Stimulated activated CD8-positive, alpha-beta memory T cell treated with anti-CD3 and anti-CD28 coated beads, Interleukin-12 subunit alpha, Interleukin-12 subunit beta, amount 100 ng/mL, for 24 hours (primary cell): Measurements from ENCODE around the gene DDN.
A peak's percentile ranks its signal among the peaks of the same experiment; 100 is the strongest.

Source experiments
- DNase-seq: peaks from one replicate; pipeline ENCODE4 v3.0.0-alpha.2; 2020; ENCODE audit errors: extremely low read depth

Gene DDN

DNA sequence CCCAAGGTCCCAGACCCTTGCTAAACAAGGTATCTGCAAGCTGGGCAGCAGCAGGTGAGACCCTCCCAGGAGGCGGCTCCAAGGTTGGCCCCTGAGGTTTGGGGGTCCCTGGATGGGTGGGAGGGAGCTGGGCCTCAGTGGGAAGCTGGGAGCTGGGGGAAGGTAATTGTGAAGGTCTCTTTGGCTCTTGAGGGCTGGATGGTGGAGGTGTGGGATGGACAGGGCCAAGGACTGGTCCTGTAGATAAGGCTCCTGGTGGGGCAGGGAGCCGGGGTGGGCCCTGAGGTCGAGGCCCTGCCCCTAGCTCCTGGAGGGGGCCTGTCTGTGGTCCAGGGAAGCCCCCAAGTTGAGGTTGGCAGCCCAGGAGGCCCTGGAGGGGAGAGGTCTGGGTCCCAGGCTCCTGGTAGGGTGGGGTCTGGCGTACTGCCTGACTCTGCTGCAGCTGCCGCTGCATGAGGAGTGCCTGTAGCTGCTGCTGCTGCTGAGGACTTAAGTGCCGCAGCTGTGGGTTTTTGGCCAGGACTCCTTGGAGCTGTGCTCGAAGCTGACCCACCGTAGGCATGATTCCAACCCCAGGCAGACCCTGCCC lies 32.5 kb upstream of the DDN start:
- DNase-seq: no peak

DNA sequence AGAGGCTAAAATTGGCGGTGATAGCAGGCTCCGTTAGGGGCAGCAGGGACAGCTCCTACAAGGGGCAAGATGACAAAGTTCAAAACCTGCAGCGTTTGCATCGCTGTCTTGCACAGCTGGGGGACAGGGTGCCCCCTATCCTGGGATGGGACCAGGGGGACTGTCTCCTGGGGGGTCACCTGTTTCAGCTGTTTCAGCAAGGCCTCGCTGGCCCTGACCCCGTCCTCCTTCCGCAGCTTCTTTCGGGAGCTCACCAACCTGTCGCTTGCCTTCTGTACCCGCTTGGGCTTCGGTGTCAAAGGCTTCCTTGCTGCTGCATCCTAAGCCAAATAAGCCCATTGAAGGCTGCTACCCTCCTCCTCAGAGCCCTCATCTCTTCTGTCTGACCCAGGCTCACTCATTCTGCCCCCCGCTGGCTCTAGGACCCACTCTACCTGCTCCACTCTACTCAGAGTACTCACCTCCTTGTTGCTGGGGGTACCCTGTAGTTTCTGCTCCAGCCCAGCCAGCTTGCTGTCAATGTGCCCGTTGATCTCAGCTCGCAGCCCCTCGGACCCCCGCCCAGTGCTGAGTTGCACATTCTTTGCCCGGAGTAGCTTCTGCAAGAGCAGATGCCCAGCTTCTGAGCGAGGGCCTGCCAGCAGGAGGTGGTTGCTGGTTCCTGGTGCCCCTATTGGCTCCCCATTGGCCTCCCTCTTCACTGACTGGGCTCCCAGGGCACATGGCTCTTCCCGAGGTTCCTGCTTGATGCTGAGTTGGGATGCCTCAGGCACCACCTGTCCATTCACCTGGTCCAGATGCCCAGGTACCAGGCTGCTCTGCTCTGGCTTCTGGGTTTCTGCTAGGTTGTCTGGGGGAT lies 31.8 kb upstream of the DDN start:
- no peak for DNase-seq

DNA sequence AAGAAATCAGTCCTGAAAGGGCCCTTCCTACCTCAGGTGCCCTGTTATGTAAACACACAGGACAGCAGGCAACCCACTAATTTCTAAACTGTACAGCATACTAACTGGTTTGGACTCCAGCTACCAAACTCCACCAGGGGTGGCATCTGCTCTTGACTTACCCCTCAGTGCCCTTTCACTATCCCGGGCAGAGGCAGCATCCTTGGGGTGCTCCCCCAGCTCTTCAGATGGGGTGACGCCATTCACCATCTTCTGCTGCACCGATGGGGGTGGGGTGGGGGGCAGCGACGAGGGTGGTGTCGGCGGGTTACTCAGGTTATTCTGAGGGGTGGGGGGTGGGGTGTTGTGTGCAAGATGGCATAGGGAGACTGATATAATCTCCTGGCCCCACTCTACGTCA lies 30.9 kb upstream of the DDN start:
- no peak for DNase-seq

DNA sequence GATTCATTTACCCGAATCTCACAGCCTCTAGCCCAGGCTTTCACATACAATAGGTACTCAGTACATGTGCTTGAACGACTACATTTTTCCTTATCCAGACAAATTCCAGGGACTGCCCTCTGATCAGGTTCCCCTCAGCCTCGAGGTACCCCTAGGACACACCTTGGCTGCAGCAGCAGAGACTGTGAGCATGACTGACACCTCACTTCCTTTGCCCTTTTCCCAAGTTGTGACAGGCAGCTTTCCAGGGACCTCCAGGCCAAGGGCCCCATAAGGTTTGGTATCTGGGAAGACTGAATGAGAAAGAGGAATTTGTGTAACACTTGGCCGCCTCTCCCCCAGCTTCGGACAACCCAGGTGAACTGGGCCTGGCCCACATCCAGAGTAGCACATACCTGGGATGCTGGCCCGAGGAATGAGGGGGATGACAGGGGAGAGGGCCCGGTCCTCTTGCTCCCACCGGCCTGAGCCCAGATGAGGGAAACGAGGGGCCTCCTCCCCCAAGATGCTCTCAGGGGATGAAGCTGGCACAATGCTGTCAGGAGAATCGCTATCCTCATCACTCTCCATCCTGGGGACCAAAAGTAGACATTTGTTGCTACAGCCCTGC lies 29.6 kb upstream of the DDN start:
- DNase-seq: no peak

DNA sequence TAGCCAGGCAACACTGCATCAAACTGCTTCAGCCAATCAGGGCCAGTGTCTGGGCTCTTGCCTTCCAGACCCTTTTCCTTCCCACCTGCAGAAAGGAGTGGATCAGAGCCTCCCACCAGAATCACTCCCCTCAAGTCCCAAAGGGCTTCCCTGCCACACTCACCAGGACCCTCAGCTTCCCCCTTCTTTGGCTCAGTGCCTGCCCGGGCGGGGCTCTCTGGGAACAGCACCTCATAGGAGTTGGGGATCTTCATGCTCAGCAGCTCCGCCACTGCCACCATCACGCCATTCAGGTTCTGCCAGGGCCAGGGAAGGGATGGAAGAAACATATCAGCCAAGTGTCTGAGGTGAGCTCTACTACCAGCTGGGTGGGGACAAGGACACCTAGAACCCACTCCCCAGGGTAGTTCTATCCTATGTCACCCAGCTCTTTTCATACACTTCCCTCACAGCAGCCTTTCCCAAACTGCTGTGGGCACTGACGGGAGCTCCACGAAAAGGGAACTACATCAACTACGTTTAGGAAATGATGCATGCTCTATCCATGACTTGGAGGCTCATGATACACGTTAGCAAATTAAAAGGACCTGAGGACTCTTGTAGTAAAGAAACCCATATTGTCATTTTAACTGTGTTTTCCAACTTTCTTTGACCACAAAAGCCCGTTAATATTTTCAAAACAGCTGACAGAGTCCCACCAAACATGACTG lies 28.8 kb upstream of the DDN start:
- no peak for DNase-seq

DNA sequence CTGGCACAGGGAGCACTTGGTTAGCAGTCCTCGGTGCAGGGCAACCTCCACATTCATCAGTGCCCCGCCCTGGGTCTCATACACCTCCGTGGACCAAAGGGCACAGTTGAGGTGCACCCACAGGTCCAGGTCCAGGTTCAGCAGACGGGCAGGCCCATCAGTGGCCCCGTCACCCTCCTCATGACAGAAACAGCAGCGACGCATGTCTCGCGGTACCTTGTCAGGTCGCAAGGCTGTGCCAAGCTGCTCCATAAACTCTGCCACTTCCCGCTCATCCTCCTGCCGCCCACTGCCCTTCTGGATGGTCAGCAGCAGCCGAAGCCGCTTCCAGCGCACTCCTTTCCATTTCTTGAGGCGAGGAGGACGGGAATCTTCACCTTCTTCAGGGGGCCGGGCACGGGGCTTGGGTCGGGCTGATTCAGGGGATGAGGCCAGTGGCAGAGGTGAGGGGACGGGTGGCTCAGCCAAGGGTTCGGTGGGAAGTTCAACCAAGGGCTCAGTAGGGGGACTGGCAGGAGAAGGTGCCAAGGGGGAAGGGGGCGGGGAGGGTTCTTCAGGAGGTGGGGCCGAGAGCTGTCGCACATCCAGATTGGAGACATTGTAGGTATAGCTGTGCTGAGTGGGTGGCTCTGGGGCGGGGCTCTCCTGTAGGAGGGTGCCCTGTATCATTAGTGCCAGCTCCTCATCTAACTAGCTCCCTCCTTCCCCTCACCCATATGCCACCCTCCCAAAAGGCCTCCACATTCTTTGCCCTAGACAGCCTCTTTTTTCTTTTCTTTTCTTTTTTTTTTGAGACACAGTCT lies 27.7 kb upstream of the DDN start:
- no peak for DNase-seq

DNA sequence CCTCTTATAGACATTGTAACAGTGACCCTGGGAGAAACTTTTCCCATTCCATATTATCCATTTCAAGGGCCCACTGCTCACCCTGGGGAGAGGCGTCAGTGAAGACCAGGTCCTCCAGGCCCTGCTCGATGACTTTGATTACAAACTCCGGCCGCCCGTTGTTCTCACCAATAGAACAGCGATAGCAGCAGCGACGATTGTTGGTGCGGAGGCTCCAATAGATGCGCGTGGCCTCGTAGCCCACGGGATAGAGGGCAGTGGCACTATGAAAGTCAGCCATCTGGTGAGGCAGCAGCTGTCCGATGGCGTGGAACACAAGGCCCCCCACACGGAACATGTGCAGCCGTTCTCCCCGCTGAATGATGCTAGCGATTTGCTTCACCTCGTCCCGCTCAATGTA lies 26.9 kb upstream of the DDN start:
- no peak for DNase-seq

DNA sequence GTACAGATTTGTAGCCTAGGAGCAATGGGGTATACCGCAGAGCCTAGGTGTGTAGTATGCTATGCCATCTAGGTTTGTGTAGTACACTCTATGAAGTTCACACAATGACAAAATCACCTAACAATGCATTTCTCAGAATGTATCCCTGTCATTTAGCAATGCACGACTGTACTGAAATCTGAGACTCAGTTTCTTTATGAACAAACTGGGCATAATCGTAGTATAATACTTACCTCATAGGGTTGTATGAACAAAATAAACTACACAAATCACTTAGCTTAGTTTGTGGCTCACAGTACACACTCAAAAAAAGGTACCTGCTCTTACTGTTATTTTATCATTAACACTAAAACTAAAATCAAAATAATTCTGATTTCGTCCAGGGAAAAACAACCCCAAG lies 26.3 kb upstream of the DDN start:
- DNase-seq: no peak

DNA sequence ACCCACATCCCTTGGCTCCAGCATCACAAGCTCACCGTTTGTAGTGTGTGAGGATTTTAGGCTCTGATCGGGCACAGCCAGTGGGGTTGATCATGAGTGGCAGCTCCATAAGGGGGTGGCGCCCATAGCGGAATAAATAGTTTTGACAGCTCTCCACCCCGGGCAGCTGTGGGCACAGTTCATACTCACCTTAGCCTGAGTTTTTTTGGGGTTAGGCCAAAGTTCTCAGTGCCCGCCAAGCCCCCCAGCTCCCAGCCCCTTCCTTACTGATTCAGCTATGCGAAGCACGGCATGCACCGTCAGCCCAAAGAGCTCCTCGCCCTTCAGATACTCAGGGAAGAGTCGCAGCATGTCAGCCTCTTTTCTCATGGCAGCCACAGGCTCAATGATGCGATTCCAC lies 25.4 kb upstream of the DDN start:
- DNase-seq: no peak

DNA sequence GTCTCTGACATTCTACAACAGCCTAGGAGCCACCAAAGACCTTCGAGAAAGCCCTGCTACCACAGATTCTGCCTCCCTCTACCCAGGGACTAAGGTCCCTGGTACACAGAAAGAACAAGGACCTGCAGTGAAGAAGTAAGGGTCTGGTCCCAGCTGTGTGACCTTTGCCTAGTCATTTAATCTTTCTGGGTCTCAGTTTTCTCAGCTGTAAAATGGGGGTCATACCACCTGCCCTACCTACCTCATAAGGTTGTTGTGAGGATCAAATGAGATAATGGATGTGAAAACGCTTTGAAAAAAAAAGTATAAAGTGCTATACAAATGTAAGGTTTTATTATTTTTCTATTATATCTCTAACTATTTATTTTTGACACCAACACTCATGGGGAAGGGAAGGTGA lies 24.6 kb upstream of the DDN start:
- DNase-seq: no peak

DNA sequence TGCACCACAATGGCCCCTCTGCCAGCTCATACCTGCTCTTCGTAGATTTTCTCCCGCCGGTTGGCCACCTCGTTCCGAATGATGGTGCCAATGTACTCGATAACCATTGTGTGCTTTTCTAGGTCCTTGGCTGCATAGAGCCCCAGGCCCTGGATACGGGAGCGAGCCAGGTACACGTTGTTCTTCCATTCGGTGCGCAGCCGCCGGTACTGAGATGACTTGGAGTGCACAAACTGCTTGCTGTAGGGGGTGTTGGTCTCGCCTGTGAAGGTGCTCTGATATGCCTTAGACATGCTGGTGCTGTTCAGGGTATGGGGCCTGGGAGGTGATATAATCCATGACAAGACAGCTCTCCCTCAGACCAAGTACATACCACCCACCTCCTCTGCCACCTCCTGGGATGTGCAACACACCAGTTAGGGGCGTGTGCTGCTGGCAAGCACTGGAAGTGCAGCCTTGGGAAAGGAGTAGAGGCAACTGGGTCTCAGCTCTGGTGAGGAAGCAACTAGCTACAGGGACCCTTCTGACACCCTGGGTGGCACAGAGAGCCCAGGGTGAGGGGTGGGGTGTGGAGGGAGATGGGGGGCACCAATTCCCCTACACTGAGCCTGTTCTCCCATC lies 23.5 kb upstream of the DDN start:
- no peak for DNase-seq

DNA sequence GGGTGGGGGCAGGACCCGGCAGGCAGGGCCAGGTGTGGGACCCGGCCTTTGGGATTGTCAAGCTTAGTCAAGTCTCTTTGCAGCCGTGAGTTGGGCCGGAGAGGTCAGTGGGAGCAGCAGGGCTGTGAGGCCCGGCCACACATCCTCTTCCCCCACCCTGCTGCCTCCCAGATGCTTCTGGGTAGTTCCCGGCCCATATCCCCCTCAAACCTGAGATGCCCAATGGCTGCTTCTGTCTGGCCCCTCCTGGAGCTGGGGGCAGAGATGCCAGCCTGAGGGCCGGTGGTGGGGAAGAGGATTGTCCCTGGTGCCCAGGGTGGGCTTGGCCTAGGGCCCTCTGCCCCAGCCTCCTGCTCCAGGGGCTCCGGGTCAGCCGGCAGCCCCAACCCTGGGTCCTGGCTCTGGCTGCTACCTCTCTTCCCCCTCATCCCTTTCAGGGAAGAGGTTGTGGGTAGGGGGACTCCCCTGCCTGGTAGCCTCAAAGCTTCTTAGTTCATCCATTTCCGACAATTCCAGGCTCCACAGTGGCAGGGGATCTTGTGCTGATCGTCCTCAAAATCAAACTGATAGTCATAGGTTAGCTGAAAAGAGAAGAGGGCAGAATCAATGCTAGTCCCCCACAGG lies 22.2 kb upstream of the DDN start:
- no peak for DNase-seq

DNA sequence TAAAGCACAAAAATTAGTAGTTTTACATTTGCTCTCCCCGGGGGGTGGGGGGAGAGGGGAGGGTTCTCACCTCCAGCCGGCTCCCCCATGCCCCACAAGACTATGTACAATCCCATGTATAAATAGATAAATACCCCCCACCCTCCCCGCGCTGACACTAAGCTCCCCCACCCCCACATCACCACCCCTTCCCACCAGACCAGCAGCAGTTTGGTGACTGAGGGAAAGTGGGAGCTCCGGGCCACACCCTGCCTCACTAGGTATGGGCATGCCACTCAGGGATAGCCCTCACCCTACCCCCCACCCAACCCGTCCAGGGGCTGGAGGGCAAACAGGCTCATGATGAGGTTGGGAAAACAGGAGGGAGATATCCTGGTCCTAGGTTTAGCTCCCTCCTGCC lies 21.3 kb upstream of the DDN start:
- DNase-seq: no peak

DNA sequence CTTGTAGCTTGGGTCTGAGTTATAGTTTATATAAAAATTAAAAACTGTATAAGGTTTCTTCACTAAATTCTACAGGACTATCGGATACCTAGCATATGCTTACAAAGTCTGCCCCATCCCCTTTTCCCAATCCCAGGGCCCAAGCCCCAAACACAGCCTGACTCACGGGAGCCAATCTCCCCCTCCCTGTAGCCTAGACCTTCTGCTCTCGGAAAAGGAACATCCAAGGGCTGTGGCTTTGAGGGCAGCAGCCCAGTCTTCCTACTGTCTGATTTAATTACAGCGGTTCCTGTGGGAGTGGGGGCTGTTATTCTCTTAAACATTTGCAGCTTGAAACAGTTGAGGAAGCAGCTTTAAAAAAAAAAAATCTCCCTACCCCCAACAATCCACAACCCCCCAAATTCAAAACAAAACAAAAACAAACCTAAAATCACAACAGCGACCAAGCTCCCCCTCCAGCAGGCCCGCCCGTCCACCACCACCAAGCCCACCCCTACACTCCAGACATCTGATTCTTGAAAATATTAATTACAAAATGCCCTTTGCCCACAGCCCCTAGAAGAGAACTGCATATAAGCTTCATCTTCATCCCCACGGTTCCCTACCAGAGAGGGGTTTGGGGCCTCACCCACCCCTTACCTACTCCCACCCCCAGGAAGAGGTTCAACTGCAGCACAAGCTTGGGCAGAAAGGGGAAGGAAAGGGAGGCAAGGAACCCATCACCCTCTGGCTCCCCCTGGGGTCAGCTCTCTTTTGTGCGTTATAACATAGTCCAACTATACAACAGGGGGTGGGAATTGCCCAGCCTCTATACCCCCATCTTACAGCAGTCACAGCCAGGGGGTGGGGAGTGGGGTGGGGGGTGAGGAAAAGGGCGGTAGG lies 20.5 kb upstream of the DDN start:
- DNase-seq: no peak

DNA sequence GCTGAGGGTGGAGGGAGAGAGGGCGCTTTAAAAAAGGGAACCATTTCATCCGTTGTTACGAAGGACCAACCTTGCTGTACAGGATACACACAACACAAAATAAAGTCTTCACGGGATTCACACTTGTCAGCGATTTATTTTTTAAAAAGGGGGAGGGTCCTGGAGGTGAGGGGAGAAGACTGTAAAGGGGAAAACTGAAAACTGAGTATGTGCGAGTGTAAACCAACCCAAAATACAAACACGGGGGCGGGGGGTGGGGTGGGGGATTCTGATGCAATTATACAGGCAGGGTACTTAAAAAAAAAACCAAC lies 19.9 kb upstream of the DDN start:
- no peak for DNase-seq

DNA sequence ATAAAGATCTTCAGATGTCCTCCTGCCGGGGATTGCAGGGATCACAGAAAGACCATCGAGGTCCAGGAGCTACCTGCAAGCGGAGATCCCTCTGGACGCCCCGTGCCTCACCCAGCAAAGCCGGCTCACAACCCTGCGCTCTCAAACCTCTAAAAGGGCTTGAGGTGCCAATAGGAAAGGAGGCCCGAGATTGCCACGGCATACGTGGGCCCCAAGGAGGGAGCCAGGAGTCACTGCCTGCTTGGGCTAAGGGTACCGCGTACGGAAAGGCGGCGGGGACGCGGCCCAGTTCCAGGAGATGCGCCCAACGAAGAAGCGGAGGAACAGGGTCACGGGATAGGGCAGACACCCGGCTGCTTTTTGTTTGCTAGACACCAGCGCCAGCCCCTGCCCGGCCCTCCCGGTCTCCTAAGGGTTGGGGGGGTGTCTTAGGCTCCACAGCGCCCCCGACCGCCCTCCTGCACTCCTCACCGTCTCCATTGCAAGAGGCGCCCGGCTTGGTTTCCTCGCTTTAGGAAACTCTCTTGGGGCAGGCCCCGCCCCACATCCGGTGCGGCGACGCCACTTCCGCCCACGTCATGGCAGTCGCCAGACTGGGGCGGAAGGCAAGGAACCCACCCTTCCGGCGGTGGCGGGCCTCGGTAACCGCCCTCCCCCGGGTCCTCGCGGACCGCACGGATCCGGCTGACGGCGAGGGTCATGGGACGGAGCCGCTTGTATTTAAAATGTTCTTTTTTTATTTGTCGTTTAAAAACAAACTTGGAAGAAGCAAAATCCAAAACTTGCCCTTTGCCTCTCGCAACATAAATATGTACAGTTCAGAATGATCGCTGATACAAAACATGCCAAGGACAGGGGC lies 19.3 kb upstream of the DDN start, which contains the start of gene PRKAG1:
Gene PRKAG1 (minus strand): TSS at position 516 of the 859 bp plus-strand sequence. CDS start 36 bp downstream, at position 480.
- DNase-seq: peak; percentile 90

DNA sequence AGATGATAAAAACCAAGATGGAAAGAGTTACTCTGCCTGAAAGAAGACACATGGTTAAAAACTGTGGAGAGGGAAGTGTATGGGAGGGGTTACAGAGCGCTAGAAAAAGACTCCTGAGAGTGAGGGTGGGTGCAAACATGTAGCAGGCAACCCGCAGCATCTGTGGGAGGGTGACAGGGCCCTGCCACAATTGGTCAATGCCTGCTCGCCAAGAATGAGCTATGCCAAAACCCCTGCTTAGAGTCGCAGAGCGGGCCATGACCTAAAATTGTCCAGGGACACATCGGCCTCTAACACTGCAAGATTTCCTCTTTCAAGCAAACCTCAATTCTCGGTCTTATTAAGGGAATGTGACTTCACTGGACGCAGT lies 18.7 kb upstream of the DDN start:
- no peak for DNase-seq

DNA sequence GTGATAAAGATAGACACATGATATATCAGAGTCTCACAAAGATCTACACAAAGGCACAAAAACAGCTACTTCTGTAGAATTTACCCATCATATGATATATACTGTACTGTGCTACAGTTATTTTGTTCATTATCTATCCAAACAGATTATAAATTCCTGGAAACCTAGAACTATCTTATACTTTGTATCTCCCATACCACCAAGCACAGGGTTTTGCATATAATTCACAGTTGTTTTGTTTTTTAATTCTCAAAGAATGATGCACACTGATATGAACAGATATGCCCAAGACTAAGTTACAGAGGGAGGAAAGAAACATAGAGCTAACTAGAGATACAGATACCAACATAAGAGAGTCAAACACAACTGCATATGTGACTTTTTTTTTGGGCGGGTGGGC lies 16.0 kb upstream of the DDN start:
- DNase-seq: no peak

DNA sequence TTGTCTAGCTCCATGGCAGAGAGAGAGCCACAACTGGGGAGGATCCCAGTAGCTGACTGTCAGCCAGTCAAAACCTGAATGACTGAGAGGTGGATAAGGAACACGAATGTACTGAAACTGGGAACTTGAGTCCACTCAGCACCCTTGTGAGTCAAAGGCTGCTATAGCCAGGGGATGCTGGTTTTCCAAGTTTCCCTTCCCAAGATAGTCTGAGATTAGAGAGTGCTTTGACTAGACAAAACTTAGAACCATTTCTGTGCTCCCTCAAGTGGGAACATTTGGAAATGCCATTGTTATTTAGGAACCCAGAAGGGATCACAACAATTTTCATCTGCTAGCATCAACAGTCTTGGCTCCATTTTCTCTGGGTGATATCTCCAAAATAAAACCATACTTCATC lies 15.4 kb upstream of the DDN start:
- DNase-seq: no peak
